ENCODE results near the gene ALOX5.
A peak's percentile ranks its signal among the peaks of the same experiment; 100 is the strongest.
"Not testable (repeated sequence)": the region's sequence is repeated elsewhere in the genome, so short reads cannot be mapped to it uniquely, and the experiment has no call there.

ALOX5 gene

GRCh38 chr10:45373576-45374349, at the start of gene ALOX5:
Gene ALOX5, plus strand, starts transcription at chr10:45374216. Its CDS starts 64 bp downstream, at chr10:45374280.
- DNase-seq, result peak; percentile 66

GRCh38 chr10:45325116-45325515, 48.9 kb upstream of the ALOX5 start:
- no peak for DNase-seq

GRCh38 chr10:45326864-45327263, 47.2 kb upstream of the ALOX5 start:
- not testable (repeated sequence) for DNase-seq

GRCh38 chr10:45331824-45332223, 42.2 kb upstream of the ALOX5 start:
- DNase-seq, result not testable (repeated sequence)

- DNase-seq, result no peak
Measured at GRCh38 chr10:45339894-45340293, 34.1 kb upstream of the ALOX5 start.

- DNase-seq, result not testable (repeated sequence)
Measured at GRCh38 chr10:45340420-45340819, 33.6 kb upstream of the ALOX5 start.

- DNase-seq, result not testable (repeated sequence)
Measured at GRCh38 chr10:45346652-45347335, 27.2 kb upstream of the ALOX5 start.

- DNase-seq, result not testable (repeated sequence)
Measured at GRCh38 chr10:45347464-45347863, 26.6 kb upstream of the ALOX5 start.

GRCh38 chr10:45348196-45348765, 25.7 kb upstream of the ALOX5 start:
- DNase-seq, result not testable (repeated sequence)

- DNase-seq, result peak; percentile 92
Measured at GRCh38 chr10:45353186-45353585, 20.8 kb upstream of the ALOX5 start.

- no peak for DNase-seq
Measured at GRCh38 chr10:45354261-45354660, 19.8 kb upstream of the ALOX5 start.

GRCh38 chr10:45355494-45355893, 18.5 kb upstream of the ALOX5 start:
- no peak for DNase-seq

GRCh38 chr10:45358961-45359360, 15.1 kb upstream of the ALOX5 start:
- not testable (repeated sequence) for DNase-seq

- DNase-seq, result not testable (repeated sequence)
Measured at GRCh38 chr10:45361983-45362799, 11.8 kb upstream of the ALOX5 start.

GRCh38 chr10:45367643-45368042, 6.4 kb upstream of the ALOX5 start:
- not testable (repeated sequence) for DNase-seq

- no peak for DNase-seq
Measured at GRCh38 chr10:45368181-45368580, 5.8 kb upstream of the ALOX5 start.

GRCh38 chr10:45370202-45370955, 3.6 kb upstream of the ALOX5 start:
- DNase-seq, result no peak

GRCh38 chr10:45371560-45371959, 2.5 kb upstream of the ALOX5 start:
- DNase-seq, result no peak

- DNase-seq, result no peak
Measured at GRCh38 chr10:45372251-45372951, 1.6 kb upstream of the ALOX5 start.

- peak; percentile 32 for DNase-seq
Measured at GRCh38 chr10:45373003-45373575, 927 bp upstream of the ALOX5 start.

All from hematopoietic multipotent progenitor cell treated with erythropoietin and hydrocortisone succinate and interleukin-3 and kit ligand, for 8 days (in vitro differentiated cells).